ENCODE data around the gene ZNF562. TPM values are rescaled to one million over a fixed set of nuclear protein-coding genes. Genes with fewer than 3 reads are reported as not detected.

ZNF562 gene
- total and polyA plus RNA-seq, 7 experiments from 2014 or later, result 1.3 to 18.6 (median 13.5) TPM

GRCh38 chr19:9610484-9611113 is 64.3 kb downstream of the ZNF562 start:
- no peak overlapping the region for H3K4me3 ChIP-seq (ENCODE audit: low read length)
- ChIA-PET CTCF (no interaction called here), POLR2A (interaction anchor here (0.6 kb wide), 1 partner anchor 32 kb away, joined by 3 read pairs; no protein-coding TSS in a partner anchor)
- intact Hi-C loops (cut with micrococcal nuclease), result no loop called here
- H3K36me3 ChIP-seq (ENCODE audit: control insufficient read depth in 2 of 3, insufficient read depth in 3 of 3, low read length in 3 of 3), result peaks cover 37 to 68% (median 44%) of the 10 kb centered on the region in 3 experiments
- H3K27ac ChIP-seq (ENCODE audit: low read depth, low read length), result no peak overlapping the region
- peaks cover 19 to 84% (median 74%) of the 10 kb centered on the region in 5 donors for H3K36me3 Mint-ChIP-seq
- H3K27me3 ChIP-seq (ENCODE audit: control insufficient read depth in 2 of 2, insufficient read depth in 2 of 2, low read length in 2 of 2), result no peaks in the 10 kb centered on the region
- no peaks in the 10 kb centered on the region for H3K4me1 Mint-ChIP-seq
- no peaks in the 10 kb centered on the region for H3K27me3 Mint-ChIP-seq
- peaks cover 4 to 76% (median 22%) of the 10 kb centered on the region in 3 experiments for H3K9me3 ChIP-seq (ENCODE audit: control insufficient read depth in 2 of 3, low read length in 3 of 3)
- H3K9me3 Mint-ChIP-seq, result peaks cover 0 to 89% (median 61%) of the 10 kb centered on the region in 11 donors
- ATAC-seq (no peak), DNase-seq (peak in 2 of 9 donors; percentile 1 to 7)
- H3K27ac Mint-ChIP-seq, result no peak overlapping the region
- no peaks in the 10 kb centered on the region for H3K4me1 ChIP-seq (ENCODE audit: control insufficient read depth in 2 of 2, insufficient read depth in 2 of 2, low read length in 2 of 2)
- H3K4me3 Mint-ChIP-seq, result no peak overlapping the region

- Mint-ChIP-seq H3K4me3 (no peak overlapping the region), H3K27ac (no peak overlapping the region), H3K36me3 (peaks cover 19 to 71% (median 62%) of the 10 kb centered on the region in 5 donors), H3K4me1 (no peaks in the 10 kb centered on the region), H3K9me3 (peaks cover 0 to 89% (median 66%) of the 10 kb centered on the region in 11 donors), H3K27me3 (no peaks in the 10 kb centered on the region)
- ChIA-PET CTCF (no interaction called here), POLR2A (no interaction called here)
- H3K27me3 ChIP-seq (ENCODE audit: control insufficient read depth in 2 of 2, insufficient read depth in 2 of 2, low read length in 2 of 2), result no peaks in the 10 kb centered on the region
- no peaks in the 10 kb centered on the region for H3K4me1 ChIP-seq (ENCODE audit: control insufficient read depth in 2 of 2, insufficient read depth in 2 of 2, low read length in 2 of 2)
- no peak for ATAC-seq
- H3K36me3 ChIP-seq (ENCODE audit: control insufficient read depth in 2 of 3, insufficient read depth in 3 of 3, low read length in 3 of 3), result peaks cover 25 to 51% (median 32%) of the 10 kb centered on the region in 3 experiments
- DNase-seq, result no peak
- intact Hi-C loops (cut with micrococcal nuclease), result no loop called here
- no peak overlapping the region for H3K27ac ChIP-seq (ENCODE audit: low read depth, low read length)
- H3K4me3 ChIP-seq (ENCODE audit: low read length), result no peak overlapping the region
- peaks cover 4 to 80% (median 26%) of the 10 kb centered on the region in 3 experiments for H3K9me3 ChIP-seq (ENCODE audit: control insufficient read depth in 2 of 3, low read length in 3 of 3)
Measured at GRCh38 chr19:9608912-9609311, 66.0 kb downstream of the ZNF562 start.

- H3K36me3 ChIP-seq (ENCODE audit: control insufficient read depth in 2 of 3, insufficient read depth in 3 of 3, low read length in 3 of 3), result no peaks in the 10 kb centered on the region
- Mint-ChIP-seq H3K36me3 (peaks cover 4 to 14% (median 9%) of the 10 kb centered on the region in 5 donors), H3K4me1 (no peaks in the 10 kb centered on the region), H3K27me3 (peaks cover 0 to 18% (median 5%) of the 10 kb centered on the region in 5 donors), H3K27ac (no peak overlapping the region), H3K9me3 (peaks cover 0 to 40% (median 16%) of the 10 kb centered on the region in 11 donors), H3K4me3 (peak overlapping the region in 1 of 10 donors; percentile 21)
- H3K27me3 ChIP-seq (ENCODE audit: control insufficient read depth in 2 of 2, insufficient read depth in 2 of 2, low read length in 2 of 2), result no peaks in the 10 kb centered on the region
- H3K9me3 ChIP-seq (ENCODE audit: control insufficient read depth in 2 of 3, low read length in 3 of 3), result peaks cover 0 to 20% (median 0%) of the 10 kb centered on the region in 3 experiments
- ChIA-PET POLR2A (no interaction called here), CTCF (no interaction called here)
- no peak for ATAC-seq
- DNase-seq, result no peak
- H3K27ac ChIP-seq (ENCODE audit: low read depth, low read length), result no peak overlapping the region
- no peaks in the 10 kb centered on the region for H3K4me1 ChIP-seq (ENCODE audit: control insufficient read depth in 2 of 2, insufficient read depth in 2 of 2, low read length in 2 of 2)
- no peak overlapping the region for H3K4me3 ChIP-seq (ENCODE audit: low read length)
- intact Hi-C loops (cut with micrococcal nuclease), result no loop called here
Measured at GRCh38 chr19:9597027-9597426, 77.9 kb downstream of the ZNF562 start.

Other genes with a start within 250 kb of the ZNF562 start
- 10 to 100 TPM; 34.0 to 73.9 (median 55.0) TPM for gene ZNF266, start 239.5 kb downstream of the ZNF562 start, total RNA-seq
- 10 to 100 TPM; 23.1 to 29.5 TPM for gene ZNF266, start 239.5 kb downstream of the ZNF562 start, polyA plus RNA-seq
- gene ZNF560, start 176.5 kb downstream of the ZNF562 start, total RNA-seq, result not detected
- not detected for gene ZNF560, start 176.5 kb downstream of the ZNF562 start, polyA plus RNA-seq
- gene ZNF426, start 136.5 kb downstream of the ZNF562 start, total RNA-seq, result 10 to 100 TPM; 11.2 to 22.6 (median 15.8) TPM
- 10 to 100 TPM; 15.0 to 21.5 TPM for gene ZNF426, start 136.5 kb downstream of the ZNF562 start, polyA plus RNA-seq
- 10 to 100 TPM; 28.3 to 49.4 (median 47.0) TPM for gene ZNF121, start 90.6 kb downstream of the ZNF562 start, total RNA-seq
- 1 to 10 TPM; 3.3 to 5.0 TPM for gene ZNF121, start 90.6 kb downstream of the ZNF562 start, polyA plus RNA-seq
- gene ZNF561, start 53.9 kb downstream of the ZNF562 start, total RNA-seq, result 10 to 100 TPM; 35.9 to 72.5 (median 42.3) TPM
- 10 to 100 TPM; 17.0 to 23.0 TPM for gene ZNF561, start 53.9 kb downstream of the ZNF562 start, polyA plus RNA-seq
- 10 to 100 TPM in 3 of 5 experiments, 1 to 10 TPM in 2; 5.1 to 24.8 (median 13.0) TPM for gene ZNF846, start 93.6 kb upstream of the ZNF562 start, total RNA-seq
- 10 to 100 TPM in 1 of 2 donors, 1 to 10 TPM in 1; 6.2 to 10.0 TPM for gene ZNF846, start 93.6 kb upstream of the ZNF562 start, polyA plus RNA-seq
- 10 to 100 TPM; 16.8 to 36.2 (median 34.0) TPM for gene FBXL12, start 144.0 kb upstream of the ZNF562 start, total RNA-seq
- gene FBXL12, start 144.0 kb upstream of the ZNF562 start, polyA plus RNA-seq, result 10 to 100 TPM in 1 of 2 donors, 1 to 10 TPM in 1; 8.5 to 16.1 TPM
- 100 to 1,000 TPM; 182 to 375 (median 198) TPM for gene UBL5, start 152.8 kb upstream of the ZNF562 start, total RNA-seq
- 100 to 1,000 TPM; 613 to 717 TPM for gene UBL5, start 152.8 kb upstream of the ZNF562 start, polyA plus RNA-seq
- gene PIN1, start 160.2 kb upstream of the ZNF562 start, total RNA-seq, result 10 to 100 TPM; 41.4 to 93.2 (median 61.1) TPM
- gene PIN1, start 160.2 kb upstream of the ZNF562 start, polyA plus RNA-seq, result 10 to 100 TPM; 88.9 to 94.7 TPM

Measured in naive thymus-derived CD4-positive, alpha-beta T cell (primary cell).